ENCODE results near the gene PAQR4.

PAQR4 gene

DNA sequence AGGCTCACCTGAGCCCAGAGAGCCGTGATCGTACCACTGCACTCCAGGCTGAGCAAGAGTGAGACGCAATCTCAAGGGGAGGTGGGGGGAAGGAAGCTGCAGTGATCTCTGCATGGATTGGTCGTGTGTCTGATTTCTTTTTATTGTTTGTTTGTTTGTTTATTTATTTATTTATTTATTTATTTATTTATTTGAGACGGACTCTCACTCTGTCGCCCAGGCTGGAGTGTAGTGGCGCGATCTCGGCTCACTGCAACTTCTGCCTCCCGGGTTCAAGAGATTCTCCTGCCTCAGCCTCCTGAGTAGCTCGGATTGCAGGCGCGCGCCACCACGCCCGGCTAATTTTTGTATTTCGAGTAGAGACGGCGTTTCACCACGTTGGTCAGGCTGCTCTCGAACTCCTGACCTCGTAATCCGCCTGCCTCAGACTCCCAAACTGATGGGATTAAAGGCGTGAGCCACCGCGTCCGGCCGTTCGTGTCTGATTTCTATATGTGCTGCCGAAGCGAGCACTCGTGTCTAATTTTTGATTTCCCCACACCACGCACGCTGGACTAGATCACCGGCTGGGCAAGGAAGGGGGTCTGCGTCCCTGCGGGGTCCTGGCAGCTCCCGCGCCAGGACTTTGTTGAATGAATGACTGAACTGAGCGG lies 50.6 kb downstream of the PAQR4 start (continued):
- TF ChIP-seq ZNF488 (tag by site-specific recombination; IDR thresholded peaks at IDR 0.05) (no peak), TCF7L2 (IDR thresholded peaks at IDR 0.05; ENCODE audit: borderline replicate concordance, low read depth, low read length) (no peak), ZNF19 (tag by site-specific recombination; IDR thresholded peaks at IDR 0.05; ENCODE audit: low read depth) (0 out of 2 replicates have a peak, but pooled peaks have one; percentile 42), ZNF10 (tag by site-specific recombination; IDR thresholded peaks at IDR 0.05) (no peak), ZNF704 (tag by site-specific recombination; IDR thresholded peaks at IDR 0.05) (0 out of 2 replicates have a peak, but pooled peaks have one; percentile 52), ZXDB (tag by site-specific recombination; IDR thresholded peaks at IDR 0.05) (peak; percentile 52; the same call in 1 of the 2 replicates), ZNF830 (tag by site-specific recombination; IDR thresholded peaks at IDR 0.05; ENCODE audit: low read depth) (no peak), ZNF394 (tag by site-specific recombination; IDR thresholded peaks at IDR 0.05; ENCODE audit: borderline replicate concordance) (peak; percentile 91), OSR2 (tag by site-specific recombination; IDR thresholded peaks at IDR 0.05) (no peak), ZNF114 (tag by site-specific recombination; IDR thresholded peaks at IDR 0.05) (no peak), ZNF354C (tag by site-specific recombination; IDR thresholded peaks at IDR 0.05; ENCODE audit: borderline replicate concordance, low read depth) (no peak), ZBTB8A (tag by site-specific recombination; IDR thresholded peaks at IDR 0.05) (peak; percentile 68), KLF7 (tag by site-specific recombination; IDR thresholded peaks at IDR 0.05; ENCODE audit: borderline replicate concordance) (peak; percentile 34; the same call in 1 of the 2 replicates), SCRT2 (tag by site-specific recombination; IDR thresholded peaks at IDR 0.05) (no peak), ZNF404 (tag by site-specific recombination; IDR thresholded peaks at IDR 0.05) (peak; percentile 79; the same call in 1 of the 2 replicates), ZBTB21 (tag by site-specific recombination; IDR thresholded peaks at IDR 0.05) (peak; percentile 65; the same call in 1 of the 2 replicates), ZNF24 (tag by site-specific recombination; IDR thresholded peaks at IDR 0.05) (peak; percentile 98), ZNF654 (tag by site-specific recombination; IDR thresholded peaks at IDR 0.05; ENCODE audit: low read depth) (peak; percentile 25), ZNF560 (tag by site-specific recombination; IDR thresholded peaks at IDR 0.05; ENCODE audit: borderline replicate concordance) (peak; percentile 80; the same call in 1 of the 2 replicates), ZNF335 (tag by site-specific recombination; conservative IDR thresholded peaks at IDR 0.05) (peak; percentile 99), ZNF521 (tag by site-specific recombination; IDR thresholded peaks at IDR 0.05) (no peak), ZIC2 (tag by site-specific recombination; IDR thresholded peaks at IDR 0.05) (peak; percentile 73), ZNF302 (tag by site-specific recombination; IDR thresholded peaks at IDR 0.05; ENCODE audit: low read depth) (0 out of 2 replicates have a peak, but pooled peaks have one; percentile 22), SP3 (tag by site-specific recombination; IDR thresholded peaks at IDR 0.05) (peak; percentile 22; the same call in 1 of the 2 replicates), ZNF843 (tag by site-specific recombination; IDR thresholded peaks at IDR 0.05) (no peak), ZNF2 (tag by site-specific recombination; IDR thresholded peaks at IDR 0.05) (peak; percentile 37; the same call in 1 of the 2 replicates), ZNF473 (tag by site-specific recombination; IDR thresholded peaks at IDR 0.05) (no peak)
- TF ChIP-seq, protein P1, sequence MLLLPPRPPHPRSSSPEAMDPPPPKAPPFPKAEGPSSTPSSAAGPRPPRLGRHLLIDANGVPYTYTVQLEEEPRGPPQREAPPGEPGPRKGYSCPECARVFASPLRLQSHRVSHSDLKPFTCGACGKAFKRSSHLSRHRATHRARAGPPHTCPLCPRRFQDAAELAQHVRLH (tag by site-specific recombination; IDR thresholded peaks at IDR 0.05) = 0 out of 2 replicates have a peak, but pooled peaks have one; percentile 33
- TF ChIP-seq, protein P2, sequence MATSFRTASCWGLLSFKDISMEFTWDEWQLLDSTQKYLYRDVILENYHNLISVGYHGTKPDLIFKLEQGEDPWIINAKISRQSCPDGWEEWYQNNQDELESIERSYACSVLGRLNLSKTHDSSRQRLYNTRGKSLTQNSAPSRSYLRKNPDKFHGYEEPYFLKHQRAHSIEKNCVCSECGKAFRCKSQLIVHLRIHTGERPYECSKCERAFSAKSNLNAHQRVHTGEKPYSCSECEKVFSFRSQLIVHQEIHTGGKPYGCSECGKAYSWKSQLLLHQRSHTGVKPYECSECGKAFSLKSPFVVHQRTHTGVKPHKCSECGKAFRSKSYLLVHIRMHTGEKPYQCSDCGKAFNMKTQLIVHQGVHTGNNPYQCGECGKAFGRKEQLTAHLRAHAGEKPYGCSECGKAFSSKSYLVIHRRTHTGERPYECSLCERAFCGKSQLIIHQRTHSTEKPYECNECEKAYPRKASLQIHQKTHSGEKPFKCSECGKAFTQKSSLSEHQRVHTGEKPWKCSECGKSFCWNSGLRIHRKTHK (tag by site-specific recombination; IDR thresholded peaks at IDR 0.05) = no peak
- TF ChIP-seq, protein P3, sequence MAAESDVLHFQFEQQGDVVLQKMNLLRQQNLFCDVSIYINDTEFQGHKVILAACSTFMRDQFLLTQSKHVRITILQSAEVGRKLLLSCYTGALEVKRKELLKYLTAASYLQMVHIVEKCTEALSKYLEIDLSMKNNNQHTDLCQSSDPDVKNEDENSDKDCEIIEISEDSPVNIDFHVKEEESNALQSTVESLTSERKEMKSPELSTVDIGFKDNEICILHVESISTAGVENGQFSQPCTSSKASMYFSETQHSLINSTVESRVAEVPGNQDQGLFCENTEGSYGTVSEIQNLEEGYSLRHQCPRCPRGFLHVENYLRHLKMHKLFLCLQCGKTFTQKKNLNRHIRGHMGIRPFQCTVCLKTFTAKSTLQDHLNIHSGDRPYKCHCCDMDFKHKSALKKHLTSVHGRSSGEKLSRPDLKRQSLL (tag by site-specific recombination; IDR thresholded peaks at IDR 0.05) = no peak
- TF ChIP-seq, protein P4, sequence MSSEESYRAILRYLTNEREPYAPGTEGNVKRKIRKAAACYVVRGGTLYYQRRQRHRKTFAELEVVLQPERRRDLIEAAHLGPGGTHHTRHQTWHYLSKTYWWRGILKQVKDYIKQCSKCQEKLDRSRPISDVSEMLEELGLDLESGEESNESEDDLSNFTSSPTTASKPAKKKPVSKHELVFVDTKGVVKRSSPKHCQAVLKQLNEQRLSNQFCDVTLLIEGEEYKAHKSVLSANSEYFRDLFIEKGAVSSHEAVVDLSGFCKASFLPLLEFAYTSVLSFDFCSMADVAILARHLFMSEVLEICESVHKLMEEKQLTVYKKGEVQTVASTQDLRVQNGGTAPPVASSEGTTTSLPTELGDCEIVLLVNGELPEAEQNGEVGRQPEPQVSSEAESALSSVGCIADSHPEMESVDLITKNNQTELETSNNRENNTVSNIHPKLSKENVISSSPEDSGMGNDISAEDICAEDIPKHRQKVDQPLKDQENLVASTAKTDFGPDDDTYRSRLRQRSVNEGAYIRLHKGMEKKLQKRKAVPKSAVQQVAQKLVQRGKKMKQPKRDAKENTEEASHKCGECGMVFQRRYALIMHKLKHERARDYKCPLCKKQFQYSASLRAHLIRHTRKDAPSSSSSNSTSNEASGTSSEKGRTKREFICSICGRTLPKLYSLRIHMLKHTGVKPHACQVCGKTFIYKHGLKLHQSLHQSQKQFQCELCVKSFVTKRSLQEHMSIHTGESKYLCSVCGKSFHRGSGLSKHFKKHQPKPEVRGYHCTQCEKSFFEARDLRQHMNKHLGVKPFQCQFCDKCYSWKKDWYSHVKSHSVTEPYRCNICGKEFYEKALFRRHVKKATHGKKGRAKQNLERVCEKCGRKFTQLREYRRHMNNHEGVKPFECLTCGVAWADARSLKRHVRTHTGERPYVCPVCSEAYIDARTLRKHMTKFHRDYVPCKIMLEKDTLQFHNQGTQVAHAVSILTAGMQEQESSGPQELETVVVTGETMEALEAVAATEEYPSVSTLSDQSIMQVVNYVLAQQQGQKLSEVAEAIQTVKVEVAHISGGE (tag by site-specific recombination; conservative IDR thresholded peaks at IDR 0.05; ENCODE audit: low read depth) = peak; percentile 72

Data from HEK293 (cell line).